GM18526 (cell line): Measurements from ENCODE around the gene KRTAP10-5.
"Not testable (repeated sequence)": the region's sequence is repeated elsewhere in the genome, so short reads cannot be mapped to it uniquely, and the experiment has no call there.

ENCODE experiments used
- POLR2A ChIP-seq: IDR thresholded peaks from 3 replicates; pipeline ENCODE4 v1.6.1; 2011; ENCODE audit not compliant: insufficient read length; ENCODE audit errors: extremely low read depth

KRTAP10-5 gene

GRCh38 chr21:44580231-44580821, at the start of gene KRTAP10-5:
Gene KRTAP10-5 (minus strand): TSS chr21:44580604. CDS start chr21:44580578, 26 bp downstream.
- TF ChIP-seq POLR2A: not testable (repeated sequence)

- TF ChIP-seq POLR2A: no peak
These were observed 48.4 kb upstream of the KRTAP10-5 start for GRCh38 chr21:44628707-44629391.

GRCh38 chr21:44626673-44627143, 46.3 kb upstream of the KRTAP10-5 start, which contains the start of gene KRTAP10-9:
Gene KRTAP10-9 (plus strand): TSS chr21:44627093. CDS start chr21:44627172, 79 bp downstream.
- TF ChIP-seq POLR2A: no peak

- TF ChIP-seq POLR2A: no peak
These were observed 45.9 kb upstream of the KRTAP10-5 start for GRCh38 chr21:44626262-44626661.

- no peak for TF ChIP-seq POLR2A
These were observed 45.4 kb upstream of the KRTAP10-5 start for GRCh38 chr21:44625756-44626155.

GRCh38 chr21:44623575-44623974, 43.2 kb upstream of the KRTAP10-5 start:
- no peak for TF ChIP-seq POLR2A

GRCh38 chr21:44619886-44620285, 39.5 kb upstream of the KRTAP10-5 start:
- TF ChIP-seq POLR2A: no peak

- no peak for TF ChIP-seq POLR2A
These were observed 38.5 kb upstream of the KRTAP10-5 start for GRCh38 chr21:44618909-44619308.

- TF ChIP-seq POLR2A: no peak
These were observed 38.1 kb upstream of the KRTAP10-5 start for GRCh38 chr21:44618504-44618903.

- TF ChIP-seq POLR2A: no peak
These were observed 36.7 kb upstream of the KRTAP10-5 start for GRCh38 chr21:44617071-44617501.

GRCh38 chr21:44616591-44616926, 36.2 kb upstream of the KRTAP10-5 start:
- TF ChIP-seq POLR2A: no peak

- no peak for TF ChIP-seq POLR2A
These were observed 35.6 kb upstream of the KRTAP10-5 start for GRCh38 chr21:44615911-44616590.

GRCh38 chr21:44615466-44615865, 35.1 kb upstream of the KRTAP10-5 start:
- no peak for TF ChIP-seq POLR2A

GRCh38 chr21:44614961-44615391, 34.6 kb upstream of the KRTAP10-5 start:
- no peak for TF ChIP-seq POLR2A

GRCh38 chr21:44614161-44614631, 33.8 kb upstream of the KRTAP10-5 start:
- no peak for TF ChIP-seq POLR2A
